ENCODE data around the gene FAM210B. TPM values are rescaled to one million over a fixed set of nuclear protein-coding genes. Genes with fewer than 3 reads are reported as not detected.

Gene FAM210B
- total and polyA plus RNA-seq, 2 of the 13 experiments (the other 11 are each of a cell fraction or from before 2014, with no cell fraction given): 75.9 to 107 TPM

DNA sequence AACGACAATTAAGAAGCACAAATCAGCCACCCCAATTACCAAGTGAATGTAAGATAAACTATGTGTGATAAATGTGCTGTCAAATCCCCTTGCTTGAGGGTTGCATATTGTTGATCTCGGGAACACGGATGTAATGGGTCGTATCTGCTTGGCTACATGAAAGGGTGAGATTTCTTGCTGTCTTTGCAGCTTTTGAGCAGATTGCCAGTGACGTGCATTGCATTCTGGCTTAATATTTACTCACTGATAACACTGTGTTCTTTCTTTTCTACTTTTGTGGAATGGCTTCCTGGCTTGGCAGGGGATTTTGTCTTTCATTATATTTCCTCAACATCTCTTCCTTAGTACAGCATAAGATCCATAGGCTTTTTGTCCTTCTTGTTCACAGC lies 10.5 kb upstream of the FAM210B start (continued):
- no peak for TF ChIP-seq CBX1 (IDR thresholded peaks at IDR 0.05; ENCODE audit: low read depth)
- TF ChIP-seq HCFC1 (IDR thresholded peaks at IDR 0.05; ENCODE audit: low read depth, low read length): no peak
- TF ChIP-seq, protein P1, sequence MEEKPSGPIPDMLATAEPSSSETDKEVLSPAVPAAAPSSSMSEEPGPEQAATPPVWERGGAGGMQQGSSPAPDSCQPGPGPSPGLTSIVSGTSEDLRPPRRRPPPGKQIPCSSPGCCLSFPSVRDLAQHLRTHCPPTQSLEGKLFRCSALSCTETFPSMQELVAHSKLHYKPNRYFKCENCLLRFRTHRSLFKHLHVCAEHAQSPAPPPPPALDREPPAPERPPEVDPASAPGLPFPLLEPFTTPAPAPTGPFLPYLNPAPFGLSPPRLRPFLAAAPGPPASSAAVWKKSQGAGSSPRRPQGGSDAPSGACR (CRISPR knock-in tag; IDR thresholded peaks at IDR 0.05): no peak
- no peak for TF ChIP-seq ZNF253 (CRISPR knock-in tag; IDR thresholded peaks at IDR 0.05; ENCODE audit: borderline replicate concordance)
- TF ChIP-seq ARID2 (CRISPR knock-in tag; IDR thresholded peaks at IDR 0.05; ENCODE audit: borderline replicate concordance): no peak
- TF ChIP-seq ZNF501 (CRISPR knock-in tag; IDR thresholded peaks at IDR 0.05): no peak
- no peak for TF ChIP-seq ZNF17 (CRISPR knock-in tag; IDR thresholded peaks at IDR 0.05)
- no peak for TF ChIP-seq EEA1 (CRISPR knock-in tag; IDR thresholded peaks at IDR 0.05; ENCODE audit: borderline replicate concordance)
- no peak for TF ChIP-seq SKI (IDR thresholded peaks at IDR 0.05; ENCODE audit: partially characterized antibody)
- TF ChIP-seq, protein P2, sequence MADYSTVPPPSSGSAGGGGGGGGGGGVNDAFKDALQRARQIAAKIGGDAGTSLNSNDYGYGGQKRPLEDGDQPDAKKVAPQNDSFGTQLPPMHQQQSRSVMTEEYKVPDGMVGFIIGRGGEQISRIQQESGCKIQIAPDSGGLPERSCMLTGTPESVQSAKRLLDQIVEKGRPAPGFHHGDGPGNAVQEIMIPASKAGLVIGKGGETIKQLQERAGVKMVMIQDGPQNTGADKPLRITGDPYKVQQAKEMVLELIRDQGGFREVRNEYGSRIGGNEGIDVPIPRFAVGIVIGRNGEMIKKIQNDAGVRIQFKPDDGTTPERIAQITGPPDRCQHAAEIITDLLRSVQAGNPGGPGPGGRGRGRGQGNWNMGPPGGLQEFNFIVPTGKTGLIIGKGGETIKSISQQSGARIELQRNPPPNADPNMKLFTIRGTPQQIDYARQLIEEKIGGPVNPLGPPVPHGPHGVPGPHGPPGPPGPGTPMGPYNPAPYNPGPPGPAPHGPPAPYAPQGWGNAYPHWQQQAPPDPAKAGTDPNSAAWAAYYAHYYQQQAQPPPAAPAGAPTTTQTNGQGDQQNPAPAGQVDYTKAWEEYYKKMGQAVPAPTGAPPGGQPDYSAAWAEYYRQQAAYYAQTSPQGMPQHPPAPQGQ (CRISPR knock-in tag; IDR thresholded peaks at IDR 0.05; ENCODE audit: borderline replicate concordance): no peak
- 0 out of 2 replicates have a peak, but pooled peaks have one; percentile 24 for TF ChIP-seq ATF1 (CRISPR knock-in tag; IDR thresholded peaks at IDR 0.05)
- no peak for TF ChIP-seq CHCHD3 (CRISPR knock-in tag; IDR thresholded peaks at IDR 0.05)
- TF ChIP-seq ZNF207 (IDR thresholded peaks at IDR 0.05; ENCODE audit: borderline replicate concordance): no peak
- TF ChIP-seq PPARG (CRISPR knock-in tag; conservative IDR thresholded peaks at IDR 0.05): no peak
- peak; percentile 43 for TF ChIP-seq TEAD3 (CRISPR knock-in tag; optimal IDR thresholded peaks at IDR 0.05; ENCODE audit: borderline replicate concordance)
- TF ChIP-seq, protein P3, sequence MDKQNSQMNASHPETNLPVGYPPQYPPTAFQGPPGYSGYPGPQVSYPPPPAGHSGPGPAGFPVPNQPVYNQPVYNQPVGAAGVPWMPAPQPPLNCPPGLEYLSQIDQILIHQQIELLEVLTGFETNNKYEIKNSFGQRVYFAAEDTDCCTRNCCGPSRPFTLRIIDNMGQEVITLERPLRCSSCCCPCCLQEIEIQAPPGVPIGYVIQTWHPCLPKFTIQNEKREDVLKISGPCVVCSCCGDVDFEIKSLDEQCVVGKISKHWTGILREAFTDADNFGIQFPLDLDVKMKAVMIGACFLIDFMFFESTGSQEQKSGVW (CRISPR knock-in tag; IDR thresholded peaks at IDR 0.05; ENCODE audit: borderline replicate concordance): no peak
- TF ChIP-seq ZBTB43 (CRISPR knock-in tag; conservative IDR thresholded peaks at IDR 0.05): no peak
- no peak for TF ChIP-seq CENPBD1 (CRISPR knock-in tag; IDR thresholded peaks at IDR 0.05; ENCODE audit: borderline replicate concordance, low read depth)
- no peak for TF ChIP-seq JUND (CRISPR knock-in tag; IDR thresholded peaks at IDR 0.05)
- no peak for TF ChIP-seq JARID2 (CRISPR knock-in tag; IDR thresholded peaks at IDR 0.05; ENCODE audit: insufficient replicate concordance)
- no peak for TF ChIP-seq FOSL1 (CRISPR knock-in tag; IDR thresholded peaks at IDR 0.05; ENCODE audit: borderline replicate concordance)
- no peak for TF ChIP-seq ZNF121 (CRISPR knock-in tag; IDR thresholded peaks at IDR 0.05)
- TF ChIP-seq REPIN1 (CRISPR knock-in tag; IDR thresholded peaks at IDR 0.05; ENCODE audit: borderline replicate concordance, low read depth): no peak
- 0 out of 2 replicates have a peak, but pooled peaks have one; percentile 31 for TF ChIP-seq ARID3A (IDR thresholded peaks at IDR 0.05; ENCODE audit: low read depth, low read length)
- no peak for TF ChIP-seq ZNF563 (CRISPR knock-in tag; IDR thresholded peaks at IDR 0.05)
- no peak for TF ChIP-seq KAT7 (CRISPR knock-in tag; IDR thresholded peaks at IDR 0.05; ENCODE audit: borderline replicate concordance)
